A549 treated with Hydrocortisone at 1 μM for 4 hours (cell line): ENCODE results near the gene TPD52L3. TPM values are rescaled to one million over a fixed set of nuclear protein-coding genes. Genes with fewer than 3 reads are reported as not detected.

Source experiments
- total RNA-seq: library from RNA; stranded (reverse); fragments of 200-300 nt; extraction: Qiagen RNA extraction; gene quantifications from 5 replicates; pipeline ENCODE4 v1.2.3, GENCODE V29; 2022

The TPD52L3 gene
- not detected in 5 replicates for total RNA-seq

GRCh38 chr9:6328103-6328502 lies at the start of gene TPD52L3:
Gene TPD52L3, plus strand, starts transcription at chr9:6328375. Its CDS starts 221 bp downstream, at chr9:6328596.

Other genes with a start within 250 kb of the TPD52L3 start
- 0.10 to 0.55 TPM (median 0.43 TPM) in 5 replicates for gene IL33, start 112.6 kb upstream of the TPD52L3 start, total RNA-seq
- 23.3 to 34.4 TPM (median 28.9 TPM) in 5 replicates for gene UHRF2, start 84.8 kb downstream of the TPD52L3 start, total RNA-seq